T-helper 2 cell treated with Interferon-gamma antibody and Interleukin-4, amounts not matched to agents 100 ng/mL and 5 ng/mL, for 36 hours (primary cell): Measurements from ENCODE around the gene HSPA12B. TPM values are rescaled to one million over a fixed set of nuclear protein-coding genes. Genes with fewer than 3 reads are reported as not detected.

Experiments
- intact Hi-C: fragments of 100-400 bp; cut with micrococcal nuclease; formaldehyde crosslinking; loops from one replicate; pipeline ENCODE4 v1.15.1; 2023
- total RNA-seq: library from RNA; stranded (reverse); gene quantifications from 2 replicates; pipeline ENCODE4 v1.2.3, GENCODE V29; 2022

Gene HSPA12B
- total RNA-seq, 1 donor from 2014 or later, result not detected

- intact Hi-C loops, result no loop called here
Observed at GRCh38 chr20:3744806-3745685, 12.6 kb downstream of the HSPA12B start.

- intact Hi-C loops, result no loop called here
Observed at GRCh38 chr20:3745686-3746173, 13.2 kb downstream of the HSPA12B start.

GRCh38 chr20:3747471-3747870, 15.0 kb downstream of the HSPA12B start:
- intact Hi-C loops, result no loop called here

GRCh38 chr20:3748073-3748472, 15.6 kb downstream of the HSPA12B start:
- intact Hi-C loops, result no loop called here

GRCh38 chr20:3749087-3749688, 16.7 kb downstream of the HSPA12B start:
- intact Hi-C loops, result no loop called here

- intact Hi-C loops, result no loop called here
Observed at GRCh38 chr20:3749689-3750531, 17.4 kb downstream of the HSPA12B start.

GRCh38 chr20:3751305-3751674, 18.8 kb downstream of the HSPA12B start:
- intact Hi-C loops, result no loop called here

- intact Hi-C loops, result no loop called here
Observed at GRCh38 chr20:3751675-3752385, 19.3 kb downstream of the HSPA12B start.

- intact Hi-C loops, result no loop called here
Observed at GRCh38 chr20:3752386-3752759, 19.9 kb downstream of the HSPA12B start.

GRCh38 chr20:3753098-3753497, 20.6 kb downstream of the HSPA12B start:
- intact Hi-C loops, result loop anchor here (1.0 kb wide), 3 partner anchors 15 to 102 kb away; partner anchors contain the start of gene AP5S1

- intact Hi-C loops, result loop anchor here (1.0 kb wide), 3 partner anchors 15 to 102 kb away; partner anchors contain the start of gene AP5S1
Observed at GRCh38 chr20:3753501-3754275, 21.2 kb downstream of the HSPA12B start.

GRCh38 chr20:3754276-3754630, 21.8 kb downstream of the HSPA12B start:
- intact Hi-C loops, result no loop called here

- intact Hi-C loops, result no loop called here
Observed at GRCh38 chr20:3755269-3755668, 22.8 kb downstream of the HSPA12B start.

- intact Hi-C loops, result no loop called here
Observed at GRCh38 chr20:3755814-3756480, 23.5 kb downstream of the HSPA12B start.

- intact Hi-C loops, result no loop called here
Observed at GRCh38 chr20:3757268-3757667, 24.8 kb downstream of the HSPA12B start.

- intact Hi-C loops, result no loop called here
Observed at GRCh38 chr20:3758566-3758965, 26.1 kb downstream of the HSPA12B start.

- intact Hi-C loops, result no loop called here
Observed at GRCh38 chr20:3759316-3759823, 26.9 kb downstream of the HSPA12B start.

GRCh38 chr20:3759884-3760283, 27.4 kb downstream of the HSPA12B start:
- intact Hi-C loops, result no loop called here

GRCh38 chr20:3760655-3761348, 28.3 kb downstream of the HSPA12B start:
- intact Hi-C loops, result no loop called here
